Transverse colon (tissue), 4 donors: Measurements from ENCODE around the gene KIAA1328. TPM values are rescaled to one million over a fixed set of nuclear protein-coding genes. Genes with fewer than 3 reads are reported as not detected.

ENCODE experiments used
- DNase-seq: peaks from one replicate; pipeline ENCODE4 v3.0.0-alpha.2; 2019
- H3K27ac ChIP-seq, 4 donors: fragments of 200-600 bp; sonication (generic); 2 replicates each; pipeline ENCODE4 v1.5.1; 2016 to 2018; ENCODE audit warnings: inconsistent platforms in 4 of 4
- H3K27me3 ChIP-seq: fragments of 200-600 bp; sonication (generic); 2 replicates; pipeline ENCODE4 v1.5.1; 2017; ENCODE audit warnings: inconsistent platforms
- H3K36me3 ChIP-seq, 4 donors: fragments of 200-600 bp; sonication (generic); 2 replicates each; pipeline ENCODE4 v1.5.1; 2017 to 2019; ENCODE audit warnings: inconsistent platforms in 4 of 4
- H3K4me1 ChIP-seq, 4 donors: fragments of 200-600 bp; sonication (generic); 2 replicates each; pipeline ENCODE4 v1.5.1; 2017 to 2020; ENCODE audit warnings: inconsistent platforms in 4 of 4
- H3K4me3 ChIP-seq, 4 donors: fragments of 200-600 bp; sonication (generic); 1 replicate in 1 of 4; 2 replicates in 3 of 4; pipeline versions ENCODE4 v1.5.1 to v1.6.1; 2017 to 2019; ENCODE audit warnings: inconsistent platforms in 4 of 4
- H3K9me3 ChIP-seq, 2 donors: fragments of 200-600 bp; sonication (generic); 2 replicates each; pipeline ENCODE4 v1.5.1; 2017 to 2019; ENCODE audit warnings: inconsistent platforms in 2 of 2
- EP300 ChIP-seq: sonication (generic); formaldehyde crosslinking; IDR thresholded peaks from one replicate; pipeline ENCODE4 v1.6.1; 2017; ENCODE audit warnings: antibody characterized with exemption, low read depth
- POLR2A ChIP-seq: fragments of 450-650 bp; IDR thresholded peaks from one replicate; pipeline ENCODE4 v1.6.1; 2016; ENCODE audit warnings: antibody characterized with exemption, mild to moderate bottlenecking, moderate library complexity
- POLR2AphosphoS5 ChIP-seq, 3 donors: sonication (generic); formaldehyde crosslinking; IDR thresholded peaks; one replicate each; pipeline ENCODE4 v1.6.1; 2016; ENCODE audit warnings: antibody characterized with exemption in 3 of 3
- WGBS, 2 donors: methylation state at CpG; one replicate each; pipeline ENCODE4 v1.1.5; 2018; ENCODE audit warnings: low coverage in 1 of 2; 5-methylcytosine and 5-hydroxymethylcytosine counted together
- in situ Hi-C, 4 donors: fragments of 200-750 bp; cut with MboI; loops; one replicate each; pipeline versions ENCODE4 v1.15.0 to v1.15.1; 2017; ENCODE audit warnings: low sequenced_read_pairs in 3 of 4, low pct_ligation_motif_present in 1 of 4, low pct_unique_long_range_greater_than_20kb in 1 of 4
- intact Hi-C: fragments of 100-400 bp; cut with DNase I; formaldehyde crosslinking; loops from one replicate; pipeline ENCODE4 v1.15.1; 2023; ENCODE audit warnings: low total_unique reads
- total RNA-seq, 4 donors: library from RNA; depleted of rRNA; stranded (reverse); fragments of >200 nt; gene quantifications; one replicate each; pipeline ENCODE4 v1.1.0, GENCODE V29; 2016
- TF ChIP-seq, protein P1 (sequence below), 5 experiments: fragments of 200-600 bp in 3 of 5; fragments of 450-650 bp in 2 of 5; sonication (generic) in 3 of 5; IDR thresholded peaks; 1 replicate in 2 of 5; 2 replicates in 3 of 5; pipeline ENCODE4 v1.5.1; 2016 to 2017; ENCODE audit warnings: antibody characterized with exemption in 5 of 5, inconsistent platforms in 3 of 5, mild to moderate bottlenecking in 2 of 5, moderate library complexity in 1 of 5

Gene KIAA1328
- total RNA-seq, 4 donors from 2014 or later = 3.6 to 14.3 (median 11.3) TPM

GRCh38 chr18:37260367-37261093 is 431.6 kb downstream of the KIAA1328 start:
- intact Hi-C loops = no loop called here
- Histone ChIP-seq H3K27ac (no peak overlapping the region), H3K27me3 (peaks cover 42% of the 10 kb centered on the region), H3K36me3 (no peaks in the 10 kb centered on the region), H3K4me3 (no peak overlapping the region), H3K4me1 (no peaks in the 10 kb centered on the region), H3K9me3 (no peaks in the 10 kb centered on the region)
- TF ChIP-seq, protein P1, sequence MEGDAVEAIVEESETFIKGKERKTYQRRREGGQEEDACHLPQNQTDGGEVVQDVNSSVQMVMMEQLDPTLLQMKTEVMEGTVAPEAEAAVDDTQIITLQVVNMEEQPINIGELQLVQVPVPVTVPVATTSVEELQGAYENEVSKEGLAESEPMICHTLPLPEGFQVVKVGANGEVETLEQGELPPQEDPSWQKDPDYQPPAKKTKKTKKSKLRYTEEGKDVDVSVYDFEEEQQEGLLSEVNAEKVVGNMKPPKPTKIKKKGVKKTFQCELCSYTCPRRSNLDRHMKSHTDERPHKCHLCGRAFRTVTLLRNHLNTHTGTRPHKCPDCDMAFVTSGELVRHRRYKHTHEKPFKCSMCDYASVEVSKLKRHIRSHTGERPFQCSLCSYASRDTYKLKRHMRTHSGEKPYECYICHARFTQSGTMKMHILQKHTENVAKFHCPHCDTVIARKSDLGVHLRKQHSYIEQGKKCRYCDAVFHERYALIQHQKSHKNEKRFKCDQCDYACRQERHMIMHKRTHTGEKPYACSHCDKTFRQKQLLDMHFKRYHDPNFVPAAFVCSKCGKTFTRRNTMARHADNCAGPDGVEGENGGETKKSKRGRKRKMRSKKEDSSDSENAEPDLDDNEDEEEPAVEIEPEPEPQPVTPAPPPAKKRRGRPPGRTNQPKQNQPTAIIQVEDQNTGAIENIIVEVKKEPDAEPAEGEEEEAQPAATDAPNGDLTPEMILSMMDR (IDR thresholded peaks at IDR 0.05) = no peak
- no peak for TF ChIP-seq POLR2A
- no peak for TF ChIP-seq EP300
- TF ChIP-seq POLR2AphosphoS5 (IDR thresholded peaks at IDR 0.05) = no peak
- in situ Hi-C loops = no loop called here
- WGBS, 2 donors = 79 to 87% methylated on average over 3 to 10 of the region's 10 CpGs
- DNase-seq = no peak

DNA sequence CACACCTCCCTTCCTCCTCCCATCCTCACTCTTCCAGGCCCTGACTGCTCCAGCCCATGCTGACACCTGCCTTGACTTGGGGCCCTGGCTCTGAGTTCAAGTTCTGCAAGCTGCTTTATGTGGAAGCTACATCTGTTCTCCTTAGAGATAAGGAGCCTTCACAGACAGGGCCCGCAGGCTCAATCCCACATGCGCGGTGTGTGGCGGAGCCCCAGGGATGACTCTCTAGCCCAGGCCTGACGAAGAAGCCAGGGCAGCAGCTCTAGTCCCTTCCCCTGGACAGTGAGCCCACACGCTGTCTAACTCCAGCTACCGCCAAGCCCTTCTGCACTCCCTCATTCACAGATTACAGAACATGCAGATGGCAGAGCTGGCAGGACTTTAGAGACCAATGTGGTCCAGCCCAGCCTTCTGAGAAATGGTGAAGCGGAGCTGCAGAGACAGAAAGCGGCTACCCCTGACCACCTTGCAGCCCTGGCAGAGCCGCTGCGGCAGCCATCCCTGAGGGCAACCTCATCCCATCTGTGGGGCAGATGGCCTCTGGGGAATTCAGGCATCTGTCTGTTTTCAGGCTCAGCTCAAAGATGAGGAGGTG is 432.4 kb downstream of the KIAA1328 start:
- in situ Hi-C loops = no loop called here
- 94% methylated on average over 11 of the region's 11 CpGs; no CpG with 5 or more reads in 1 of the 2 donors for WGBS, 2 donors

GRCh38 chr18:37261988-37262387 is 433.1 kb downstream of the KIAA1328 start:
- Histone ChIP-seq H3K27me3 (peaks cover 28% of the 10 kb centered on the region), H3K4me1 (no peaks in the 10 kb centered on the region), H3K4me3 (no peak overlapping the region), H3K36me3 (no peaks in the 10 kb centered on the region), H3K9me3 (no peaks in the 10 kb centered on the region), H3K27ac (no peak overlapping the region)
- in situ Hi-C loops (no loop called here), intact Hi-C loops (no loop called here)
- WGBS, 2 donors = 84 to 90% methylated on average over 5 to 8 of the region's 8 CpGs
- no peak for TF ChIP-seq POLR2A
- no peak for TF ChIP-seq POLR2AphosphoS5 (IDR thresholded peaks at IDR 0.05)
- TF ChIP-seq, protein P1 (IDR thresholded peaks at IDR 0.05) = no peak
- TF ChIP-seq EP300 = no peak
- no peak for DNase-seq

More for the DNA sequence above, 432.4 kb downstream of the KIAA1328 start:
- no peak overlapping the region for H3K4me3 ChIP-seq
- no peak overlapping the region for H3K27ac ChIP-seq
- no peaks in the 10 kb centered on the region for H3K4me1 ChIP-seq
- H3K36me3 ChIP-seq = no peaks in the 10 kb centered on the region
- peaks cover 34% of the 10 kb centered on the region for H3K27me3 ChIP-seq
- no peak for TF ChIP-seq POLR2AphosphoS5 (IDR thresholded peaks at IDR 0.05)
- TF ChIP-seq EP300 = no peak
- TF ChIP-seq, protein P1 (IDR thresholded peaks at IDR 0.05) = no peak
- no peak for TF ChIP-seq POLR2A
- intact Hi-C loops = no loop called here
- H3K9me3 ChIP-seq = no peaks in the 10 kb centered on the region
- no peak for DNase-seq

GRCh38 chr18:37264956-37265355 is 436.0 kb downstream of the KIAA1328 start:
- Histone ChIP-seq H3K27me3 (peaks cover under 1% of the 10 kb centered on the region), H3K9me3 (no peaks in the 10 kb centered on the region), H3K27ac (no peak overlapping the region), H3K4me1 (no peaks in the 10 kb centered on the region), H3K4me3 (no peak overlapping the region), H3K36me3 (no peaks in the 10 kb centered on the region)
- 76 to 98% methylated on average over 9 to 14 of the region's 14 CpGs for WGBS, 2 donors
- in situ Hi-C loops (no loop called here), intact Hi-C loops (no loop called here)
- TF ChIP-seq, protein P1 (IDR thresholded peaks at IDR 0.05) = no peak
- TF ChIP-seq POLR2AphosphoS5 (IDR thresholded peaks at IDR 0.05) (no peak), POLR2A (no peak), EP300 (no peak)
- no peak for DNase-seq
